ENCODE results near the gene SLC2A6. TPM values are rescaled to one million over a fixed set of nuclear protein-coding genes. Genes with fewer than 3 reads are reported as not detected.
A peak's percentile ranks its signal among the peaks of the same experiment; 100 is the strongest.

SLC2A6 gene
- total and polyA plus RNA-seq, 2 of the 8 experiments (the other 6 are each of a cell fraction or from before 2014, with no cell fraction given): 16.6 to 17.8 TPM

DNA sequence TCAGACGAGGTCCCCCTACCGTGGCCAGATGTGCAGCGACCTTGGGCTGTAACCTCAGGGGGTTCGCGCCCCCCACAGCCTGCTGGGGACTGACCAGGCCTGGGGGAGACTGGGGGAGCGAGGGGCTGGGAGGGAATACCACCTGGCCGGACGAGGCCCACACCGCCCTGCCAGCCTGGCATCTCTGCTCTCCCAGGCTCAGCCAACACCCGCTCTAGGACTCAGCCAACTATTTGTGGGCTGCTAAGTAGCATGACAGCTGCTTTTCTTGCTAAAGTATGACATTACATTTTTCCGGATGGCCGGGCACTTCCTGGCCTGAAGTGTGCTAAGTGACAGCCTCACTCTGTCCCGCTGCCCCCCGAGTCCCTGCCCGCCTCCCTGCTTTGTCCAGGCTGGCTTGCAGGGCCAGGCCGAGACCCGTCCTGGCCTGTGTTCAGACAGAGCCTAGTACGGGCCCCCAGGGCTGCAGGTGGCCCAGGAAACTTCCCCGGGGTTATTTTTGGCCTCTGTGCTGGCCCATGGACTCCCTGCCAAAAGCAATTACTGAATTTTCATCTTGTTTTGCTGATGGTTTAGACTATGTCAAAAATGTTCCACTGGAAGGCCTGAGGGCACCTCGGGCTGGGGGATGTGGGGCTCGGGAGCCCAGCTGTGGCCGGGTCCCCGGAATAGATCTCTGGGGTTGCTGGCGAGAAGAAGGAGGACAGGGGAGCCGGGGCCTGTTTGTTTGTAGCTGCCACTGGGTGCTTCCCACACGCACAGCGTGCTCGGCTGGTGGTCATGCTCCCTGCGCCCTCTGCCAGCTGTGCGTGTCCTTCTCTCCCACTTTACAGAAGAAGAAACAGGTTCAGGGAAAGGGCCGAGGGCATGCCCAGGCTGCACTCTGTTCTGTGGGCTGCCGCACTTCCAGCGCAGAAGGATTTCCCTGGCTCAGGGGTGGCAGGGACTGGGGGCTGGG lies 13.4 kb upstream of the SLC2A6 start:
- Histone ChIP-seq H2AK5ac (ENCODE audit: low read depth, low read length) (no peak overlapping the region), H2BK120ac (replicated peaks; ENCODE audit: low read depth, low read length) (no peak overlapping the region), H3K56ac (replicated peaks; ENCODE audit: insufficient read length, low read depth, low read length) (no peak overlapping the region), H2AFZ (ENCODE audit: low read length) (no peak overlapping the region), H4K5ac (ENCODE audit: insufficient read length, low read depth, low read length) (no peak overlapping the region), H3K14ac (ENCODE audit: insufficient read length) (no peak overlapping the region), H4K20me1 (replicated peaks in 1 of 2; ENCODE audit: control insufficient read depth in 1 of 2, insufficient read depth in 2 of 2, low read length in 2 of 2) (peaks cover 0 to 8% of the 10 kb centered on the region in 2 experiments), H3K4ac (replicated peaks; ENCODE audit: insufficient read length, low read depth, low read length) (no peak overlapping the region), H3K9me3 (ENCODE audit: insufficient read depth in 2 of 2, low read depth in 1 of 2, low read length in 1 of 2) (peaks cover 0 to 2% of the 10 kb centered on the region in 2 experiments; a peak in 1 of 4 replicates), H2BK20ac (ENCODE audit: low read length) (no peak overlapping the region), H3K18ac (ENCODE audit: extremely low read depth, low read length) (no peak overlapping the region; the same call in 1 of the 2 replicates), H2BK15ac (ENCODE audit: low read length) (no peak overlapping the region), H4K91ac (replicated peaks; ENCODE audit: insufficient read length, low read length) (peak overlapping the region; percentile 74), H2BK12ac (ENCODE audit: low read depth, low read length) (no peak overlapping the region), H3K23ac (ENCODE audit: insufficient read length) (no peak overlapping the region), H3K9ac (replicated peaks in 1 of 4; ENCODE audit: extremely low read depth in 1 of 4, low read depth in 3 of 4, low read length in 3 of 4) (no peak overlapping the region), H3K36me3 (ENCODE audit: control insufficient read depth in 2 of 4, insufficient read depth in 4 of 4, low read length in 3 of 4) (peaks cover 0 to 3% (median 0%) of the 10 kb centered on the region in 4 experiments; a peak in 1 of 8 replicates), H3K4me2 (ENCODE audit: insufficient read depth in 1 of 2, low read depth in 2 of 2, low read length in 2 of 2) (no peak overlapping the region), H3K4me3 (ENCODE audit: extremely low read depth in 1 of 4, insufficient read depth in 2 of 4, low read depth in 3 of 4, low read length in 4 of 4) (no peak overlapping the region), H3K79me1 (ENCODE audit: low read depth, low read length) (peaks cover 2% of the 10 kb centered on the region; the same call in 1 of the 2 replicates), H3K4me1 (replicated peaks in 1 of 4; ENCODE audit: control insufficient read depth in 3 of 4, insufficient read depth in 4 of 4, low read length in 3 of 4) (no peaks in the 10 kb centered on the region; a peak in 1 of 7 replicates), H3K23me2 (ENCODE audit: low read depth, low read length) (peaks cover 9% of the 10 kb centered on the region), H3K27ac (ENCODE audit: low read depth, low read length) (no peak overlapping the region), H2BK5ac (ENCODE audit: low read depth, low read length) (no peak overlapping the region), H3K79me2 (ENCODE audit: control insufficient read depth in 1 of 2, insufficient read depth in 2 of 2, low read length in 2 of 2) (no peaks in the 10 kb centered on the region), H4K8ac (ENCODE audit: extremely low read depth, insufficient read depth, low read length) (no peak overlapping the region; the same call in 1 of the 2 replicates), H3K27me3 (replicated peaks in 1 of 4; ENCODE audit: control insufficient read depth in 3 of 4, extremely low read depth in 1 of 4, insufficient read depth in 3 of 4, low read length in 3 of 4) (no peaks in the 10 kb centered on the region)
- DNase-seq (ENCODE audit: low read depth in 1 of 2, low spot score in 2 of 2) (no peak), FAIRE-seq (no peak)
- ChIA-PET CTCF (ENCODE audit: partially characterized antibody) (interaction anchor here (0.9 to 2.7 kb wide), 2 partner anchors 23 to 235 kb away, joined by 3 to 7 read pairs; no protein-coding TSS in a partner anchor), POLR2A (ENCODE audit: partially characterized antibody) (interaction anchor here (1.5 kb wide), 1 partner anchor 136 kb away, joined by 3 read pairs; the partner anchor contains the start of genes SURF1 and SURF2)
- WGBS, 2 experiments (ENCODE audit: extremely low coverage in 1 of 2, insufficient coverage in 1 of 2, insufficient read length in 1 of 2, insufficient replicate concordance in 2 of 2, low coverage in 1 of 2, low lambda C conversion rate in 2 of 2, missing lambda C conversion rate in 1 of 2): 90% methylated on average over 27 of the region's 33 CpGs; no CpG with 5 or more reads in 1 of the 2 experiments
- TF ChIP-seq CHD2 (IDR thresholded peaks at IDR 0.05; ENCODE audit: low read length): no peak
- no peak for TF ChIP-seq BRCA1 (IDR thresholded peaks at IDR 0.05; ENCODE audit: low read depth, low read length)
- TF ChIP-seq CEBPB (IDR thresholded peaks at IDR 0.05; ENCODE audit: low read depth, low read length): no peak
- TF ChIP-seq ATF3 (IDR thresholded peaks at IDR 0.05; ENCODE audit: insufficient read depth, low read depth, low read length): no peak
- TF ChIP-seq, protein P1, sequence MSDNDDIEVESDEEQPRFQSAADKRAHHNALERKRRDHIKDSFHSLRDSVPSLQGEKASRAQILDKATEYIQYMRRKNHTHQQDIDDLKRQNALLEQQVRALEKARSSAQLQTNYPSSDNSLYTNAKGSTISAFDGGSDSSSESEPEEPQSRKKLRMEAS (IDR thresholded peaks at IDR 0.05): no peak
- no peak for TF ChIP-seq SP1 (IDR thresholded peaks at IDR 0.05; ENCODE audit: low read depth, low read length)
